Activated gamma-delta T cell treated with anti-CD3 and anti-CD28 coated beads, Interleukin-2, amount 50 U/mL, for 16 hours (primary cell): ENCODE data around the gene ANGPTL2.

Experiments used
- DNase-seq: peaks from one replicate; pipeline ENCODE4 v3.0.0-alpha.2; 2020; ENCODE audit warnings: low read depth

ANGPTL2 gene

DNA sequence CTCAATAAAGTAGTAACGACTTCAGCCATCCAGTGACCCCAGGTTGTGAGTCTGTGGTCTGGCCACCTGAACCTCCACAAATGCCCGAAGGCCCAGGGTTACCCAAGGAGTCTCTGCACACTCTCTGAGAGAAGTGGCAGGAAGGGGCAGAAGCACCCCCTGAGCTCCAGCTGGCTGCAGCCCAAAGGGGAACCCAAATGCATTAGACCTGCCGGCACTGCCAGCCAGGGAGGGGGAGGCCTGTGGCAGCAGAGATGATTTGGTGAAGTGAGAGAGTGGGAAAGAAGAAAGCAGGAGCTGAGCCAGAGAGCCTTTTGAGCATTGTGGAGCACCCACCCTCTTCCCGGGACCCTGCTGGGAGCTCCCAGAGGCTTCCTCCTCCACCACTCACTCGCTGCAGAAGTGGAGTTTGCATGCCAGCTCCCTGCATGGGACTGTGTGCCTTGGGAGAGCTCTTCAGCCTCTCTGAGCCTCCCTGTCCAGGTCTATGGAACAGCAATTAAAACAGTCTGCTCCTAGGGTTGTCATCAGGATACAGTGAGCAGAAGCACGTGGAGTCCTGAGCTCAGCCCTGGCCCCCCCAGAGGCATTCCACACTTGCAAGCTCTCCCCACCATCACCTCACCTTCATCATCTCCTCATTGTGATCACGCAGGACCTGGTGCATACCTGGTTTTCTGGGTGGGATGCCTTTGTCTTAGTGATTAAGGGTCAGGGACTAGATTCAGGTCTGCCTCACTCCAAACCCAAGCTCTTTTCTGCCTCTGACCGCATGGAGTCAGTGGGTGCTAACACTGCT lies 13.8 kb upstream of the ANGPTL2 start:
- no peak for DNase-seq

DNA sequence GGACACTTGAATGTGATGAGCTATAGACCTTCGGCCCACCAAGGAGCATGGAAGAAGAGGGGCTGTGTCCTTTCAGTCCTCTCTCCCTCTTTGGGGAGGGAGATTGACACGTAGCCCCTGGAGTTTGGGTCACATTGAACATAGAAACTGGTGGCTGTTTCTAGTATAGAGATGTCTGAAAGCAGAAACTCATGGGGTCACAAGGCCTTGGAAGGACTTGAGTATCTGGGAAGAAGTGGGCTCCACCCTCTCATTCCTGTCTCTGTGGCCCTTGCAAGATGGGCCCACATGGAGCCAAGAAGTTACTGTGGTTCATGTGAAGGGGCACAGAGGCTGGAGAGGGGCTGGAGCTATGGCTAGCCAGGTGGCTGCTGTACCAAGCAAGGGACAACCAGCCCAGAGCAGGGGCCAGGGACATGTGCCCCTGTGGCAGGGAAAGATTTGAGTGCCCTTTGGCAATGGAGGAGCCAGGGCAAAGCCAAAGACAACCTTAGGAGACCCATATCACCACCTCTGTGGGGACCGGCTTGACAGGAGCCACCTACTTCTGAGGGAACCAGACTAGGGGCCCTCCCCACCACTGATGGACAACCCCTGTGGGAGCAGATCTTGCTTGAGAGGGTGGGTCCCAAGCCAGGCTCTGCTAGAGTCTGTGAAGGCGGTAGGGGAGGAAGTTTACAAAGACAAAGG lies 12.8 kb upstream of the ANGPTL2 start:
- no peak for DNase-seq

DNA sequence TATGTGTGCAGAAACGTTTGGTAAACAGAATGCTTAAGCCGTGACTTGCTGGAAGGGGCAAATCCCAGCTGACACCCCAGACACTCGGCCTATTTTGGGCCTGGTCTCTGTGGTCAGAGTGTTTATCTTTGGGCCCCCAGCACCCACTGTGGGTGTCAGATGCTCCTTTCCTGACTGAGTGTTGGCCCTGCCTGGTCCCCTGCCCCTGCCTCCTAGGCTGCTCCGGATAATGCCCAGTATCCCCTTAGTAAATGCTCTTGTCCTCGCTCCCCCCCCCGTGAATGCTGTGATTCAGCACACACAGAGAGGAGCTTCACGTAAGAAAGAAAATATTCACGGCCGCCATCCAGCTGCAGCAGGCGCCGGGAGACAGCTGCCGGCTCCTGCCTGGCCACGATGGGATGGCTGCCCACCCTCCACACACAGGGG lies 11.3 kb upstream of the ANGPTL2 start:
- no peak for DNase-seq

DNA sequence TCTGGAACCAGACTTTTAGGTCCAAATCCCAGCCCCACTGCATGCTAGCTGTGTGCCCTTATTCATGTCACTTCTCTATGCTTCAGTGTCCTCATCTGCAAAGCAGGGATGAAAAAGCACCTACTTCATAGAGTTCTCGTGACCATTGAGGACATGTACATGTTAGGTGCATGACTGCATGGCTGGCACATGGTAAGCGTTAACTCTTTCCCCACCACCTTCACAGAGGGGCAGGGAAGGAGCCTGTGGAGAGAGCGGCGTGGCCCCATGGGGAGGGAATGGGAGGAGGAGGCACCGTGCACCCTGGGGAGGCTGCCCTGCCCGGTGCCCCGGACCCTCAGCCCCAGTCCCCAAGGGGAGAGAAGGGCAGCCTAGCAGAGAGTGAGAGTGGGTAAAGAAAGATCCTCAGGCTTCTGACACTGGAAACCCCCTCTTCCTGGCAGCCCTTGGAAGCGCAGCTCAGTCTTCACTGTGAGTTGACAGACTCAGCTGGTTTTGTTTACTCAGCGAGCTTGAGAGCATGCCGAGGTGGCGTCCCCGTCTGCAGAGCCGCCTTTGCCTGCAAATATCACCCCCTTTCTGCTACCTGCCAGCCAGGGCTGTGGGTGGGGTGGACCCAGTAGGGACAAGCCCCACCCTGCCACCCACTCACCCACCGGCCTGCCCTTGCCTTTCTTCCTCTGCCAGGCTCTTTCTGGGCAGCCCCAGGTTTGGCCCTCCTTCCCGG lies 10.6 kb upstream of the ANGPTL2 start:
- no peak for DNase-seq

DNA sequence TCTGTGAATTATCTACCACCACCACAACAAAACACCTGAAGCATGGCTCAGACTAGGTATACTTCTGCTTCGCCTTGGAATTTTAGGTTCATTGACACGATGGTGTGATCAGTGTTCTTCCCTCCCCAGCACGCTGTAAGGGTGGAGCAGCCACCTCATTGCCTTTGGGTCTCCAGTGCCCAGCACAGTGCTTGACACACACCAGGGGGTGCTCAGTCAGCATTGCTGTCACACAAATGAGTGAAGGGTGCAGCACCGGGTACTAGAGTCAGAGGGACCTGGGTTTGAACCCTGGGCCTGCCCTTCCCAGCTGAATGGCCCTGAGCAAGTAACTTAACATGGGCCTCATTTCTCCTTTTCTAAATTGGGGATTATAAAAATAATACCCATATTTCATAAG lies 9.9 kb upstream of the ANGPTL2 start:
- DNase-seq: no peak

DNA sequence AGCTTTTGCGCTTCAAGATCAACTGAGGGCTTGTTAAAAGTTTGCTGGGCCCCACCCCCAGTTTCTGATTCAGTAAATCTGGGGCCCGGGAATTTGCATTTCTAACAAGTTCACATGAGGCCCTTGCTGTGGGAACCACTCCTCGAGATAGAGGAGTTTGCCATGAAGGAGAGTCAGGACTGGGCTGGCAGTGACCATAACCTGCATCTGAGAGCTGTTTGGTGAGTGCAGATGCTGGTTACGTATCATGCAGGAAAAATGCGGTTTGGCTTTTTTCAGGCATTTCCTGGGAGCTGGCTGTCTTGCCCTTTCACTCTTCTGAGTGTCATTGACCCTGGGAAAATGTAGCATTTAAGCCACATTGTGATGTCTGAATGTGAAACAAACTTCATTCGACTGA lies 9.4 kb upstream of the ANGPTL2 start:
- no peak for DNase-seq

DNA sequence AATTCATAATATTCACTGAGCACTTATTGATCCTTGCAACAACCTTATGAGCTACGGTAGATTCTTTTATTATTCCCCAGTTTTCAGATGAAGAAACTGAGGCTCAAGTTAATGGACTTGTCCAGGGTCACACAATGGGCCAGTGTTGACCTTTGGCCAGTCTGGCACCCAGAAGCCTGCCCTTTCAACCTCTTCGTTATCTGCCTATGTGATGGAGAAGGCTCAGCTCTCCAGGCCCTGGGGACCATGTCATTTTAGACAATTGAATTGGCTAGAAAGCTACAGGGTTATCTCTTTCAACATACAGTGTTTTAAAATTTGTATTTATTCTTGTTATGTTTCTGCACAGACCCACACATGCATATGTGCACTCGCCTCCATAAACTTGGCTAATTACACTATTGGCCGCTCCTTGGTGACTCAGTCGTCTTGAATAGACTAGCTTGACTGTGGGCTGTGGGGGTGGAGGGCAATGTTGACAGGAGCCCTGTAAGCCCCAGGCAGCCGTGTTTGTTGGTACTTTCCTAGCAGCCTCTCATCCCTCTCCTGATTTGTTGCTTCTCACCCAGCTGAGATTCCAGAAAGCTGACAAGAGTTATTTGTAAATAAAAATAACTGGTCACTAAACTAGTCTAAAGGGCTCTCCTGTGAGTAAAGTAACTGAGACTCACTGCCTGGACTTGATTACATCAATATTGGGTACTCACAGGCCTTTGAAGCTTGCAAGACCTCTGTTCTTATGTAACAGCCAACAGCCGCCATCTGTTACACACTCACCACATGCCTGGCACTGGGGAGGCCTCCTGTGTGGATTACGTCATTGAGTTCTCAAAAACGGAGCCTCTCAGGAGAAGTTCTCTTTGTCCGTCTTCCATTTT lies 8.5 kb upstream of the ANGPTL2 start:
- no peak for DNase-seq

DNA sequence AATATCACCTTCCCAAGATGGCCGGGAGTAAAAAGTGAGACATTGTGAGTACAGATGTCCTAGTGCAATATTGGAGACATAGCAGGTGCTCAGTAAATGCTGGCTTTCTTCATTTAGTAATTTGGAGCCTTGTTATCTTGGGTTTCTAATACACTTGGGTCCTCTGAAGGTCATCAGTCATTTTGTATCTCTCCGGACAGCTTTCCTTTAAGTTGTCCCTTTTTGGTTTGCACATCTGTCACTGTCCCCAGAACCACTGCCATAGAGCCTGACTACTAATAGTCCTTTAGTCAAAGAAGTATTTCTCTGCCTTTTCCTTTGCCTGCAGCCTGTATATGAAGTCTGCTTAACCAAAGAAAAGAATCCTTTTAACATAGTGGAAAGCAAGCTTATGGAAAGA lies 7.8 kb upstream of the ANGPTL2 start:
- DNase-seq: no peak

DNA sequence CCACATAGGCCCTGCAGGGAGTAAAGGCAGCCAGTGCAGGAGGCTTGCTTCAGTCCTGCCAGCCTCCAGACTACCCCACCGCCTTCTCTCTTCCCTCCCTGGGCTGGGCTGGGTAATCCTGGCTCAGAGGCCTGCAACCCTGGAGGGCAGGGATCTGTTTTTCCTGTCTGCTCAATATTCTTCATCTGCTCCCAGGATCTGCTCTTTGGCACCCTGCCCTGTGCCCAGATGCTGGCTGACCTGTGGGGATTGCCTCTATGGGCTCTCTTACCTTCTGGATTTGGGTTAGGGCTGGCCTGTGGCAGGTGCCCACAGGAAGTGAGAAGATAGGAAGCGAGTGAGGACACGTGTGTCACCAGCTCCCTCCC lies 7.3 kb upstream of the ANGPTL2 start:
- no peak for DNase-seq

DNA sequence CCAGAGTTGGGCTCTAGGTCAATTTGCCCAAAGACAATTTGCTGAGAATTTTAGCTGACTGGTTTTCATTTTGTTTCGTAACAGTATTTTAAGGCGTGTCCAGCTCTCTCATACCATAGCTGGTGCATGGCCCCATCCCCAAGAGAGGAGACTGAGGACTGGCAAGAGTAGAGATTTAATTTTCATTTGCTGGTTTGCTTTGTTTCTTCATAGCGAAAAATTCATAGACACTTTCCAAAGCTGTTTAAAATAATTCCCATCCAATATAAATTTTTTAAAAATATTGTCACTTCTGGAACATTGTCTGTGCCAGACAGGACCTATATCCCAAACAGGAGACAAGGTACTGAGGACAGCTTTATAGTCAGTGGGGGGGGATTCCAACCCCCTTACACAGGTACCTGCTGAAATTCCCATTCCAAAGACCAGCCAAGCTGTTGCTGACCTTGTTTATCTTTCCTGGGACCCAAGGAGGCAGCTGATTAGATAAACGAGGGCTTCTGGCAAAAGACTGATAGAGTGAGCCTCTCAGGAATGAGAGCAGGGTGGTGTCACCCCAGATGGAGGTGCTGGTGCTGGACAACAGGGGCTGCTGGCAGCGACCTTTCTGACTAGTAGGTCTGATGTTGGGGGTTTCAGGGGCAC lies 6.8 kb upstream of the ANGPTL2 start:
- no peak for DNase-seq

DNA sequence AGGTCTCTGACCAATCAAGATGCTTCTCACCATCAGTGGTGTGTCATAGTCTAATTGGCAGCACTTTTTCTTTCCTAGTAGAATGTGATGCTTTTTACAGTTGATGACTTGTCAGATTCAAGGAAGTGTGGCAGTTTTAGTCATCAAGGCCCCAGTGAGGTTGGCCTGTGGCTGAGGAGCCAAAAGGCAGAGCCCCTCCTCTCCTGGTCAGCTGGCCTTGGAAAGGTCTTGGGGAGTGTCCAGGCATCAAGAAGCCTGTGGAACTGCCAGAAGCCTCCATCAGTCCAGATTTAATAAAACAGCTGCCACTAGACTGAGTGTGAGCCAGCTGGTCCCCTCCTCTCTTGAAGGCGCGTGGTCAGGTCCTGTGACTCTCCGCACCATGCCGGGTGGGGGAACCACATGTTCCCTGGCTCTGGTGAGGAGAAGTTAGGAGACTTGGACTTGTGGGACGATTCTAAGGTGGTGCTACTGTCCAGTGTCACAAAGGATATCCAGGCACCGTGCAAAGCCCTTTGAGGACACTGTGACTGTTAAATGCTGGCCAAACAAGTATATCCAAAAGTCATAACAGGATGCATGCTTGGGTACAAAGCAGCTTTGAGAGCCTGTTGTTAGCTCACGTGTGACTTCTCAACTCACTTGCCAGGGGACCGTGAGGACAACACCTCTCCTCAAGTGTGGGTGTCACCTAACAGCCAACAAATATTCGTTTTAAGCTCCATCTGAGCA lies 6.1 kb upstream of the ANGPTL2 start:
- DNase-seq: no peak

DNA sequence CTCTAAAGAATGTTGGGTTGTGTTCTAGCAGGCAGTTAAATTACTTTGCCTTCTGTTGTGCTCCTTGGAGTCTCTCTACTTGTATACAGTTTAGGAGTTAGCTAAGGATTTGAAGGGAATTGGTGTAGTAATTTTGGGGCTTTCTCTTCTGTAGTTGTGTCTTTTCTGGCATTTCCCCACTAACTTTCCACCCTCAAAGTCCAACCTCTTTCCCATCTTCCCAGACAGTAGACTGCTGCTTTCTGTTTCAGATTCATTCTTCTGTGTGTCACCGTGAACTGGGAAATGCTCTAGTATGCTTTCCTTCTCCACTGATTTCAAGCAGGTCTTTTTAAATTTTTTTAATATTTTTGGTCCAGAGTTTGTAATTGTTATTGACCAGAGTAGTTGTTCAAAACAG lies 4.5 kb upstream of the ANGPTL2 start:
- no peak for DNase-seq

DNA sequence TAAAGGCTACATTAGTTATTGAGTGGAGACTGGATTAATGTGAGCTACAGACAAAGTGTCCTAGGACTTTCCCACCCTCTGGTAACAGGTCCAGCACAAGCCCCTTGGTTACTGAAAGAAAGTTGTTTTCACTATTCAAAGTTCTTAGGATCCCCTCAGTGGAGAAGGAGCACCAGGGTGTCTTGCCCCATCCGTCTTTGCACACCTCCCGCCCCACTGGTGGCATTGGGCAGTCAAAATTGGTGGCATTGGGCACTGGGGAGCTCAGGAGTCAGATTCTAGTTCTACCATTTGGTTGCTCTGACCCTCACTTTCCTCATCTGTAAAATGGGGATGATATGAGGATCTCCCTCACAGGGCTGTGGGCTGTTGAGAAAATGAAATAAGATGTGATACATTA lies 2.4 kb upstream of the ANGPTL2 start:
- no peak for DNase-seq

DNA sequence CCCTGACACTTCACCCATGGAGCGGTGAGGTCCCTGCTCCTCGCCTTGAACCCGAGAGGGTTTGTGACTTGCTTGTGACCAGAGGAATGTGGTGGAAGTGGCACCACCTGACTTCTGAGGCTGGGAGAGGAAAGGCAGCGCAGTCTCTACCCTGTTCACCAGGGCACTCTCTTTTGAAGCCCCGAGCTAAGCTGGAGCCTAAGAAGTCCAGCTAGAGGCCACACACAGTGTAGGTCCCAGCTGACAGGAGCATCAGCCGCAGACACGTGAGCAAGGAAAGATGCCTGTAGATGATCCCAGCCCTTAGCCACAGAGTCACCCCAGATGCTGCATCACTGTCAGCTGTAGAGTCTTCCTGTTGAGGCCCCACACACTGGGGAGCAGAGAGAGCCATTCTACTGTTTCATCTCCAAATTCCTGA lies 1.7 kb upstream of the ANGPTL2 start:
- no peak for DNase-seq

DNA sequence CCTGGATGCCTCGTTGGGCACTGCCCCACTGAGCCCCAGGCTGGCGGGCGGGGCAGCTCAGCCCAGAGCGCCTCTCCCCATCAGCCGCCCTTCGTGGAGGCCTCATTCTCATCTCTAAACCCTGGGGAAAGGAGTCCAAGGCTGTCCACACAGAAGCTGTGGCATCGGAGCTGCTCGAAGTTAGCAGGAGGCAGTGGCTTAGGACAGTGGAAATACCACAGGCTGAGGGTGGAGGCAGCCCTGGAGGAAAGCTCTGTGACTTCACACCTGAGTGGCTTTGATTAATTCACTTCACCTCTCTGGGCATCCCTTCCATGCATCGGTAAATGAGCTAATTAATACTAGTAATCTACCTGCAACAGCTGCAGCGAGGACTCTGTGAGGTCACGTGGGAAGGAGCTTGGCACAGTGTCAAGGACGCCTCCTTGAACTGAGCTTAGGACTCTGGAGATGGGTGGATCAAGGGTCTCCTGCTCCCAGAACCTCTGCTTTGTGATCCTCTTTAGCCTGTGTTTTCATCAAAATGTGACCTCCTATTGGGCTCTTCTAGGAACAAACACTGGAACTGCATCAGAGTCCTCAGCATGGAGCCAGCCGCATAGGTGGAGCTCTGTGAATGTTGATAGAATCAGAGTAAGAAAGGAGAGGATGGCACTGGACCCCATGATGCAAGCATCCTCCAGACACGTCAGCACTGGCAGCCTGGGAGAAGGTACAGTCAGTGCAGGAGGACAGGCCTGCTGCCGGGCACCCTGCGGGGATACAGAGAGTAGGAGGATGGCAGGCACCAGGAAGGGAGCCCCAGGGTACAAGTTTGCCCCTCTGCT lies 842 bp upstream of the ANGPTL2 start:
- no peak for DNase-seq

DNA sequence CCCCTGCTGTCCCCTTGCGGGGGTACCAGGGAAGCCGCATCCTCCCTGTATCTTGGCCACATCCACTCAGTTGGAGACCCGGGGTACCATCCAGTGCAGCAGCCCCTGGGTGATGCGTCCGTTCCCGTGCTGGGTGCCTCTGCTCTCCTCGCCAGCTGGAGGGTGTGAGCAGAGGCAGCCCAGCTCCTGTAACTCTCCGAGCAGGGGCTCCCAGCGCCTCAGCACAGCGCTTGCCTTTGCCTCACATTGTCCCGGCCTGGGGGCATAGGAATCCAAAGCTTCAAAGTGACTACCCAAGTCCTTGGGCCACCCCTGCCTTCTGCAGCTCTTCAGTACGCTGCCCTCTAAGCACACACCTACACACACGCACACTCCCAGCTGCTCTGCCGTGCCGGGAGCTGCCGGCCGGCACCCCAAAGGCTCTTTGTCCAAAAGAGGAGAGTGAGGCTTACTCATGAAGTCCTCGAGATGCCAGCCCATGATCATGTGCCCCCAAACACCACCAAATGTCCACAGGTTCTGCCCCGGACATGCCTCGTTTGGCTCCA lies 733 bp downstream of the ANGPTL2 start:
- no peak for DNase-seq

DNA sequence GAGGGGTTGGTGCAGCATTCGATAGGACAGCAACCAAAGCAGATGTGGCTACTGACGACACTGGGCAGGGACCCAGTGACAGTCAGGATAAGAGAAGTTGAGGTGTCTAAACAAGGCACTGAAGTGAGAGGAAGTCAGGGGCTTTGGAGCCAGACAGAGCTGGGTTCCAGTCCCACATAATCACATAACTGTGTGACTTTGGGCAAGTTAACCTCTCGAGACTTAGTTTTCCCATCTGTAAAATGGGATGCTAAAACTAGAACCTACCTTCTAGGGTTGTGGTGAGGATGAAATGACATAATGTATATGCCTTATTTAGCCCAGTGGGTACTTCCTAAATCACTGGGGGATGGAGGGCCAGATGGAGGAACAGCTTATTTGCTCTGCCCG lies 3.1 kb downstream of the ANGPTL2 start:
- no peak for DNase-seq

DNA sequence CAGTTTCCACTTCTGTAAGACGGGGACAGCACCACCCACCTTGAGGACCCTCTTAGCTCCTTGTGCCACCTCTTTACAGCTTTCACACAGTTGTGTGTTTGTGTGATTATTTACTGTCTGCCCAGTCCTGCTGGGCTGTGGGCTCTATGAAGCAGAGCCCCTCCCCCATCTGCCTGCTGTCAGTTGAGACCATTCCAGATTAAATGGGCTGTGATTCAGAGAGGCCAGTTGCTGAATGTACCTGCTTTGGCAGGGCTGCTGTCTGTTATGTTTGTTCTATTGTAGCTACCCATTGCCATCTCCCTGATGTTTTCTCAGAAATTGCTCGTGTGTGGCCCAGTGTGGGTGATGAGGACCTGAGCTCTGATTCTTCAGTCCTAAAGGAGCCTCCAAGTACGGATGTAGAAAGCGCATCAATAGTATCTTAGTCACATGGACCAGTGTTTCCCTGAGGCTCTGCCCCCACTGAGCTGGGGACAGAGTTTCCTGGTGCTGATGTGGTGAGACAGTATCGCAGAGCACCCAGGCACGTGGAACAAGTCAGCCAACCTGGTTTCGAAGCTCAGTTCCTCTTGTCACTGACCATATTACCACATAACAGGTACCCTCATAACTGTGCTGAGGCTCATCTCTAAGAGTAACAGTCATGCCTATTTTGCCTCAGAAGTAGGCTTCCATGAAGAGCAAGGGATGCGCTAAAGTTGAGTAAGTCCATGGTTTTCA lies 3.7 kb downstream of the ANGPTL2 start:
- DNase-seq: no peak

DNA sequence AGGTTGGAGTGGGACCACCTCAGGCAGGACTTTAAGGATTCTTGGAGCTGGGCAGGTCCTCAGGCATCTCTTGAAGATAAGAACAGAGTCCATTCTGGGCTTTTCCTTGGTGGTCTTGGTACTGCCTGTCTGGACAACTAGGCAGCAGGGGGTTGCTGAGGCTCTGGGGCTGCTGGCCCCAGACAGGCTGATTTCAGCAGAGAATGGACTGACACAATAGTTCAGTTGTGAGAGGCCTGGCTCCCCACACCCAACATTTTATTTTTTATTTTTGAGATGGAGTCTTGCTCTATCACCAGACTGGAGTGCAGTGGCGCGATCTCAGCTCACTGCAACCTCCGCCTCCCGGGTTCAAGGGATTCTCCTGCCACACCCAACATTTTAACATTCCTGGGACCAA lies 4.6 kb downstream of the ANGPTL2 start:
- no peak for DNase-seq
